Urinary bladder (tissue), 4 donors: ENCODE data around the gene SH2D5. TPM values are rescaled to one million over a fixed set of nuclear protein-coding genes. Genes with fewer than 3 reads are reported as not detected.

Experiments
- DNase-seq: peaks from one replicate; pipeline ENCODE4 v3.0.0-alpha.2; 2015; ENCODE audit errors: extremely low spot score
- H3K27ac ChIP-seq: one replicate; pipeline ENCODE4 v1.5.1; 2013; ENCODE audit warnings: low read depth, mild to moderate bottlenecking, moderate library complexity
- H3K36me3 ChIP-seq: one replicate; pipeline ENCODE4 v1.6.1; 2013; ENCODE audit warnings: mild to moderate bottlenecking, moderate library complexity; ENCODE audit not compliant: insufficient read depth
- H3K4me1 ChIP-seq: one replicate; pipeline ENCODE4 v1.6.1; 2013; ENCODE audit warnings: mild to moderate bottlenecking, moderate library complexity; ENCODE audit not compliant: insufficient read depth
- H3K4me3 ChIP-seq: one replicate; pipeline ENCODE4 v1.5.1; 2013; ENCODE audit warnings: low read depth, low read length
- WGBS: extraction: QIAGEN DNeasy Blood & Tissue Kit; methylation state at CpG from one replicate; pipeline ENCODE4 v1.1.7; 2013; 5-methylcytosine and 5-hydroxymethylcytosine counted together
- polyA plus RNA-seq: library from polyadenylated mRNA; stranded (reverse); fragments of 200-250 nt; gene quantifications from one replicate; pipeline ENCODE4 v1.2.3, GENCODE V29; 2013
- total RNA-seq: library from RNA; depleted of rRNA; stranded (reverse); fragments of >200 nt; gene quantifications from one replicate; pipeline ENCODE4 v1.2.3, GENCODE V29; 2014
- donor health status: healthy with polysubstance abuse.
- donor health status: healthy.

The SH2D5 gene
- not detected for total RNA-seq
- 0.10 TPM for polyA plus RNA-seq

DNA sequence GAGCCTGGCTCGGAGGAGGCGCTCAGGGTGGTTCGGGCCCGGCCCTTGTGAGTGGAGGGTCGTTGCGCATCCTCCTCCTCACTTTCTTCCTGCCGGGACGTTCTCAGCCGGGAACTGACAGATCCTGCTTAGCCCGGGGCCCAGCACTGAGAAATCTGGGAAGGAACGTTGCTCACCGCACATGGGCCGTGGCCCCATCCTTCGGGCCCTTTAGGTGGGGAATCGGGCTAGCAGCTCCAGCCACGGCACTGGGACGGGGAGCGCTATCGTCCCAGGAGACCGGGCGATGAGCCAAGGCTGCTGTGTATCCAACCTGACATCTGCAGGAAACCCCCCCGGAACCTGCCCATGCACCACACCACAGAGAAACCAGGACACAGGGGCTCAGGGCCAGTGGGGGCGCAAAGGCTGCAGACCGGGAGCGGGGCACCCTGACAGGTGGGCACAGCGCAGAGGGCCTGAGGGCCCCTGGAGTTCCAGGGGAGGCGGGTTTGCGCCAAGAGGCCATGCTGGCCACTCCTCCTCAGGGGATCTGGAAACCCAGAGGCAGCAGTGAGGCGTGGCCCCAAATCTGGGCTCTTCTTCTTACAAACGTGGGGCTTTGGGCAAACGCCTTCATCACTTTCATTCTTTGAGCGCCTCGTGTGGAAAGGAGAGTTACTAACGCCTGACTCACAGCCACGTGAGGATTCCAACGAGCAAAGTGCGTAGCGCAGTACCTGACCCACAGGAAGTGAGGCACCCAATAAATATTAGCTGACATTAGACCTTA is at the start of gene SH2D5:
Gene SH2D5 (minus strand): TSS at position 116 of the 772 bp plus-strand sequence. CDS start 4,659 bp downstream, outside the sequence.
- Histone ChIP-seq H3K4me3 (peak within 1 kb of the TSS; percentile 60), H3K36me3 (no peaks in the 10 kb centered on the region), H3K27ac (no peak within 1 kb of the TSS), H3K4me1 (no peaks in the 10 kb centered on the region)
- WGBS: under 1% methylated on average over 38 of the region's 38 CpGs
- DNase-seq: peak; percentile 73

DNA sequence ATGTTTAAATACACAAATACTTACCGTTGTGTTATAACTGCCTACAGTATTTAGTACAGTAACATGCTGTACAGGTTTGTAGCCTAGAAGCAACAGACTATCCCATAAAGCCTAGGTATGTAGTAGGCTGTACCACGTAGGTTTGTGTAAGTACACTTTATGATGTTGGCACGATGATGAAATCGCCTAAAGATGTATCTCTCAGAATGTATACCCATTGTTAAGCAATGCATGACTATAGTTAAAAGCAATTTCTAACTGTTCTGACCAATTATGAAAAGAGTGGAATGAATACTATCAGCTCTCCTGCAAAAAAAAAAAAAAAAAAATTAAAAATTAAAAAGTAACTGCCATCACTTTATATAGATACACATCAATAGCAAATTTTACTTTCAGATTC is 43.2 kb upstream of the SH2D5 start:
- H3K4me3 ChIP-seq: no peak overlapping the region
- no peak for DNase-seq
- H3K36me3 ChIP-seq: no peaks in the 10 kb centered on the region
- no peak overlapping the region for H3K27ac ChIP-seq
- no peaks in the 10 kb centered on the region for H3K4me1 ChIP-seq
- 89% methylated on average over 4 of the region's 4 CpGs for WGBS

DNA sequence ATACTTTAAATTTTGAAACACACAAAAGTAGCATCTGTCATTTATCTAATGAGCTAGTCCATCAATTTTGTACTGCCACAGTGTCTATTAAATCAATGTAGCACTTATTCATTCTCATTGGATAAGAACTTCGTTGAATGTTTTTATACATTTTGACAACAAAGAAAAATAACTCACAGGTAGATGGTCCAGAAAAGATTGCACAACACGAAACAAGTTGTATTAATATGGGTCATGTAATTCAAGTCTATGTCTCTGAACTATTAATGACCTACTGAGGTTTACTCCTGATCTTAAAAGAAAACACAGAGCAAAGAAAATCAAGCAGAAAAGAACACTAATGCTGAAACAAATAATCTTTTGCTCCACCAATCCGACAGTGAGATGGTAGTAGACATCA is 39.3 kb upstream of the SH2D5 start:
- Histone ChIP-seq H3K36me3 (peaks cover 4% of the 10 kb centered on the region), H3K4me1 (no peaks in the 10 kb centered on the region), H3K4me3 (no peak overlapping the region), H3K27ac (no peak overlapping the region)
- no peak for DNase-seq
- WGBS: 93% methylated on average over 3 of the region's 3 CpGs

DNA sequence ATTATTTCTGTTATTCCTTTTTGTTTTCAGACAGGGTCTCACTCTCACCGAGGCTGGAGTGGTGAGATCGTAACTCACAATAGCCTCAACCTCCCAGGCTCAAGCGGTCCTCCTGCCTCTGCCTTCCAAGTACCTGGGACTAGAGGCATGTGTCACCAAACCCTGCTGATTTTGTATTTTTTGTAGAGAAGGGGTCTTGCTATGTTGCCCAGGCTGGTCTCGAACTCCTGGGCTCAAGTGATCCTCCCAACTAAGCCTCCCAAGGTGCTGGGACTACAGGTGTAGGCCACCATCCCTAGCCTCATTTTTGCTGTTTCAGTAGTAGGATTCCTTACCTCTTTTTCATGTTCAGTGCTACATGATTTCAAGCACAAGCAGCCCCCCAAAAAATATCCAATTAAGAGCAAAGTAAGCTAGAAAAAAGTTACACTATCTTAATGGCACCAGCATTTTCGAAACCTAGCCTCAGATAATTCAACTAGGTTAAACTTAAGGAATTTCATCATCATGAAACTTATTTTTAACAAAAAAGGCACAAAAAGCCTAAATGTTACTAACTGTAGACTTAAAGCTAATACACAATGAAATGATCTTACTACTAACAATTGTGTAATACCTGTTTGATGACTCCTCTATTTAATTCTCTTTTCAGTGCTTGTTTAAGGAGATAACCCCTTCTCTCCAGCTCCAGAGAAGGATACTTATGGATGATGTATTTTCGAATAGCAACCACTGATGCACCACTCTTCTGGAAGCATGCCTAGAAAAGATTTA is 38.0 kb upstream of the SH2D5 start:
- no peak for DNase-seq
- H3K36me3 ChIP-seq: peaks cover 7% of the 10 kb centered on the region
- WGBS: 91% methylated on average over 6 of the region's 6 CpGs
- H3K4me1 ChIP-seq: no peaks in the 10 kb centered on the region
- H3K4me3 ChIP-seq: no peak overlapping the region
- H3K27ac ChIP-seq: no peak overlapping the region

DNA sequence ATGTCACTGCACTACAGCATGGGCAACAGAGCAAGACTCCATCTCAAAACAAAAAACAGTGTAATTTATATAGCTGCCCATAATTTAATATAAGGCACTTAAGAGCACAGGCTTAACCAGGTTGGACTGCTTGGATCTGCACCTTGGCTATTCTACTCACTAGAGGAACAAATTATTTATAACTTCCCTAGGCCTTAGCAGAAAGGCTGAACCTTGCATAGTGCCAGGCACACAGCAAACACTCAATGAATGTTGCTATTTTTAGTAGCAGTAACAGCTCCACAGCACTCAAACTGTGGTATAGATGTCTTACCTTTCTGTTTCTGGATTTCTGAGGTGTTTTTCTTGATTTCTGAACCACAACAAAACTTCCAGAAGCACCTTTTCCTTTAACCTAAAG is 34.8 kb upstream of the SH2D5 start:
- no peak for DNase-seq
- Histone ChIP-seq H3K36me3 (peaks cover 10% of the 10 kb centered on the region), H3K4me3 (no peak overlapping the region), H3K4me1 (no peaks in the 10 kb centered on the region), H3K27ac (no peak overlapping the region)

DNA sequence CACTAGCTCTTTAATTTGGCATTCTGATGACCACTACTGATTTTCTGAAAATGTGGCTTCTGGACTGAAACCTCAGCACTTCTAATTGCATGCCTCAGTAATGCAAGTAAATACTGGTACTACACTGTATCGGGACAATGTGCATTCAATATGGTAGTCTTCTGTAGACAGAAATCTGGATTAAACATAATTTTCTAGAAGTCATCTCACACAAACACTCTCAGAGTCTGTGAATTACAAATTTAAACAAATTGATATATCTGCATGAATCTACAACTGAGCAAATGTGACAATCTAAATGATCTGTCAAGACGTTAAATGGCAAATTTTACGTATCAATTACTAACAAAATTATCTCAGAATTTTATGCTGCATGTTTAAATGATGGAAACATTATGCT is 30.9 kb upstream of the SH2D5 start:
- WGBS: 94% methylated on average over 3 of the region's 3 CpGs
- Histone ChIP-seq H3K27ac (no peak overlapping the region), H3K36me3 (peaks cover 10% of the 10 kb centered on the region), H3K4me3 (no peak overlapping the region), H3K4me1 (no peaks in the 10 kb centered on the region)
- DNase-seq: no peak

DNA sequence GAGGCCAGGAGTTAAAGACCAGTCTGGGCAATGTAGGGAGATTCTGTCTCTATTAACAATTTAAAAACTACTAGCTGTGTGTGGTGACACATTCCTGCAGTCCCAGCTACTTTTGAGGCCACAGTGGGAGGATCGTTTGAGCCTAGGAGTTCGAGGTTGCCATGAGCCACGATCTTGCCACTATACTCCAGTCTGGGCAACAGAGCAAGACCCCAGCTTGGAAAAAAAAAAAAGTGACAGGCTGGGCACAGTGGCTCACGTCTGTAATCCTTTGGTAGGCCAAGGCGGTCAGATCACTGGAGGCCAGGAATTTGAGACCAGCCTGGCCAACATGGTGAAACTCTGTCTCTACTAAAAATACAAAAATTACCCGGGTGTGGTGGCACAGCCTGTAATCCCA is 27.8 kb upstream of the SH2D5 start:
- H3K27ac ChIP-seq: no peak overlapping the region
- H3K36me3 ChIP-seq: peaks cover 3% of the 10 kb centered on the region
- 85% methylated on average over 6 of the region's 6 CpGs for WGBS
- no peaks in the 10 kb centered on the region for H3K4me1 ChIP-seq
- DNase-seq: no peak
- no peak overlapping the region for H3K4me3 ChIP-seq

DNA sequence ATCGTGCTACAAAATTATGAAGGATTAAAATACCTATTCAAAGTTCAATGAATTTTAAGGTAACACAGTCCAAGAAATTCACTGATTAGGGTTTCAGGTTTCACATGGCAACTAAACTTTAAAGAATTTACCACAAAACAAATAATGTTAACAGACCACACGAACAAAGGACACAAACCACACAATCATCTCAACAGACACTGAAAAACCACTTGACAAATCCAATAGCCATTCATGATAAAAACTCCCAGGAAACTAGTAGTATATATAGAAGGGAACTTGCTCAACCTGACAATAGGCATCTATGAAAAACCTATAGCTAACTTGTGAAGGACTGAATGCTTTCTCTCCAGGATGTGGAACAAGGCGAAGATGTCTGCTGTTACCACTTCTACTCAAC is 21.1 kb upstream of the SH2D5 start:
- Histone ChIP-seq H3K4me3 (no peak overlapping the region), H3K27ac (no peak overlapping the region), H3K4me1 (no peaks in the 10 kb centered on the region), H3K36me3 (peaks cover 2% of the 10 kb centered on the region)
- no peak for DNase-seq
- WGBS: 86% methylated on average over 3 of the region's 3 CpGs

DNA sequence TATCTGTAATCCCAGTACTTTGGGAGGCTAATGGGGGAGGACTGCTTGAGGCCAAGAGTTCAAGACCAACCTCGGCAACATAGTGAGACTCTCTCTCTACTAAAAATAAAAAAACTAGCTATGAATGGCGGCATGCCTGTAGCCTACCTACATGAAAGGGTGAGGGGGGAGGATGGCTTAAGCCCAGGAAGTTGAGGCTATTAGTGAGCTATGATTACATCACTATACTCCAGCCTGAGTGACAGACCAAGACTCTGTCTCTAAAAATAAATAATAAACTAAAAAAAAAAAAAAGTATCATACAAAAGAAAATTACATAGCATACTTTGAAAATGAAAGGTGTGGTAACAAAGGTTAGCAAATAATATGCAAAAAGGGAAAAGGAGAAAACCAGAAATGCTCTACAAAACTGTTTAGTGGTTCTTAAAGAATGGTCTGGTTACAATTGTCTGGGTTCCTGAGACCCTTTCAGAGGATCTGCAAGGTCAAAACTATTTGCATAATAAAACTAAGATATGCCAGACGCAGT is 19.0 kb upstream of the SH2D5 start:
- 80% methylated on average over 3 of the region's 3 CpGs for WGBS
- no peak overlapping the region for H3K4me3 ChIP-seq
- no peak overlapping the region for H3K27ac ChIP-seq
- DNase-seq: no peak
- H3K4me1 ChIP-seq: no peaks in the 10 kb centered on the region
- peaks cover 2% of the 10 kb centered on the region for H3K36me3 ChIP-seq

DNA sequence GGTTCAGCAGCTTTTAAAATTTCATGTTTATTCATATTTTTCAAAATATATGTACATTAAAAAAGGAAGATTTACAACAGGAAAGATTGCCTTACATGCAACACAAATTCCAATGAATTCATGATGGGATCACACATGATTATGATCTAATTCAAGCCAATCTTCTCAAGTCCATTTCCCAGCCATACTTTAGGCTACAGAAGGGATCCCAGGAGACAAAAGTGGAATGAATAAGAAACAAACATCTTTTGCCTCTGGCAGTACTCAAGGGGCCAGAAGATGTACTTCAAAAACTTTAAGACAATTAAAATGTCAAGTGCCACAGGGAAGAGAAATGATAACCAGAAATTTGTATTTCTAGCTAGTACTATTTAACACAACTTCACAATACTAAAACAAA is 10.2 kb upstream of the SH2D5 start:
- H3K36me3 ChIP-seq: peaks cover 8% of the 10 kb centered on the region

DNA sequence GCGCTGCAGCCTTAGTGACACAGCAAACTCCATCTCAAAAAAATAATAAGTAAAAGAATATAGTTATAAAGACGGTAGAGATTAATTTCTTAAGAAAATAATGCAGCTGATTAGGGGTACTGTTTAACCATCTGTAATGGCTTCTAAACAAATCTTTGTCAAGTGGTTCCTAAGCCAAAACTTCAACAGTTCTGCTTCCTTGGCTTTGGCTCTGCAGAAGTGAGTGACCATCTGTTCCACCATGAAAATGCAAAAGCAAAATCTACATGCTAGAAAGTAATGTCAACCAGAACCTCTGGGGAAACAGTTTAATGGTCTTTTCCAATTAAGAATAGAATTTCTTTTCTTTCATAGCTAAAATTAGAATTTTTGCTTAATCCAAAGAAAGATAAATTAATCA is 8.3 kb upstream of the SH2D5 start:
- WGBS: 81% methylated on average over 2 of the region's 2 CpGs
- no peak overlapping the region for H3K4me3 ChIP-seq
- peaks cover 4% of the 10 kb centered on the region for H3K36me3 ChIP-seq
- no peak for DNase-seq
- H3K4me1 ChIP-seq: no peaks in the 10 kb centered on the region
- no peak overlapping the region for H3K27ac ChIP-seq

More for the DNA sequence above, 10.2 kb upstream of the SH2D5 start:
- DNase-seq: no peak
- Histone ChIP-seq H3K4me3 (no peak overlapping the region), H3K27ac (no peak overlapping the region), H3K4me1 (no peaks in the 10 kb centered on the region)

DNA sequence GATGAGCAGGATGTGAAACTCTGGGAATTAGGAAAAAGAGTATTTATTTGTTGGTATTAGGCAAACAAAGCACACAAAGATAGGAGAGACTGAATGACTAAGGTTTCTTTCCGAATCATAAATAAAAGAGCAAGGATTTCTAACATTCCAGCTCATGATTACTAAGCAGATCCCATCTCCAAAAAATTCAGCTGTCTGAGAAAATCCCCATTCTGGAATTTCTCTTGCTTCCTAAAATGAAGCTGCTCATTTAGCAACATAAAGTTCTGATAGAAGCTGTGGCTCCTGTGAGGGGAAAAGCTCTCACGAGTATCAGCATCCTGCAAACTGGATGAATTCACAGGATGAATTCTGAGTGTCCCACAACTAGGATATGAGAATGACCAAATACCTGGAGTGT is 6.7 kb upstream of the SH2D5 start:
- 53% methylated on average over 2 of the region's 2 CpGs for WGBS
- no peak overlapping the region for H3K27ac ChIP-seq
- peaks cover 1% of the 10 kb centered on the region for H3K36me3 ChIP-seq
- no peak for DNase-seq
- H3K4me1 ChIP-seq: no peaks in the 10 kb centered on the region
- H3K4me3 ChIP-seq: no peak overlapping the region

DNA sequence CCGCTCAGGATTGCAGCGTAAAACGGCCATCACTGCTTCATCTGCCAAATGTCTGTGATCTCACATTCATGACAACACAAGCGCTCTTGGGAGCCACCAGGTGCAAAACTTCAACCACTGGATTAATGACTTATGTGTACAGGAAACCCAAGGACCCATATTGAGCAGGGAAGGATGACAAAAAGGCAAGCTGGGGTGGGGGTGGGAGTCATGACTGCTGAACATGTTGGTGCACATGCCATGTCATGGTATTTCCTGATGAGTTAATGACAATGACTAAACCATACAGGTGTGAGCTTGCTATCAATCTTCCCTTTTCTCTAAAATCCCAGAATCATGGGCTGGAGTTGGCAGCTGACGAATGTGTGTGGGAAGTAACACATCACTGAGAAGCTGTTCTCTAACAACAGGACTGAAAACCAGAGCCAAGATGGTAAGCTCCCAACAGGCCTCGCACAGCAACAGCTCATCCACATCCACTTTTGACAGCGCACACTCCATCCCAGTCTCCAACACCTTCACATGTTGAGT is 3.1 kb upstream of the SH2D5 start:
- Histone ChIP-seq H3K4me1 (no peaks in the 10 kb centered on the region), H3K36me3 (no peaks in the 10 kb centered on the region), H3K4me3 (no peak overlapping the region), H3K27ac (no peak overlapping the region)
- 76% methylated on average over 7 of the region's 7 CpGs for WGBS
- DNase-seq: no peak
